KMS-11 (cell line): ENCODE measurements around the gene AOAH.

Experiments
- H2AFZ ChIP-seq: fragments of 200-600 bp; sonication (generic); 2 replicates; pipeline ENCODE4 v1.6.1; 2016; ENCODE audit warnings: antibody characterized with exemption, mixed run types, low read depth
- H3K27ac ChIP-seq: fragments of 200-600 bp; sonication (generic); 2 replicates; pipeline ENCODE4 v1.6.1; 2016; ENCODE audit warnings: mild to moderate bottlenecking, mixed run types
- H3K27me3 ChIP-seq: fragments of 200-600 bp; sonication (generic); 2 replicates; pipeline ENCODE4 v1.6.1; 2017; ENCODE audit warnings: mild to moderate bottlenecking, low read depth, mixed run types, moderate library complexity; ENCODE audit not compliant: insufficient read depth
- H3K36me3 ChIP-seq: fragments of 200-600 bp; sonication (generic); 2 replicates; pipeline ENCODE4 v1.6.1; 2017; ENCODE audit warnings: mild to moderate bottlenecking, mixed run types; ENCODE audit not compliant: insufficient read depth
- H3K4me1 ChIP-seq: fragments of 200-600 bp; sonication (generic); 2 replicates; pipeline ENCODE4 v1.6.1; 2016; ENCODE audit warnings: mild to moderate bottlenecking, low read depth, mixed run types; ENCODE audit not compliant: poor library complexity, severe bottlenecking
- H3K4me2 ChIP-seq: fragments of 200-600 bp; sonication (generic); 2 replicates; pipeline ENCODE4 v1.7.0; 2016; ENCODE audit warnings: mild to moderate bottlenecking, mixed run types
- H3K4me3 ChIP-seq: fragments of 200-600 bp; sonication (generic); IDR thresholded peaks from 2 replicates; pipeline ENCODE4 v1.6.1; 2017; ENCODE audit warnings: low read depth, low read length, mixed read lengths; ENCODE audit not compliant: insufficient read depth
- H3K79me2 ChIP-seq: fragments of 200-600 bp; sonication (generic); 2 replicates; pipeline ENCODE4 v1.6.1; 2016; ENCODE audit warnings: low read depth, mixed run types; ENCODE audit not compliant: insufficient read depth
- H3K9ac ChIP-seq: fragments of 200-600 bp; sonication (generic); 2 replicates; pipeline ENCODE4 v1.6.1; 2016; ENCODE audit warnings: mild to moderate bottlenecking, mixed run types
- H4K20me1 ChIP-seq: fragments of 200-600 bp; sonication (generic); 2 replicates; pipeline ENCODE4 v1.6.1; 2016; ENCODE audit warnings: mild to moderate bottlenecking, mixed run types; ENCODE audit not compliant: insufficient read depth
- CTCF ChIP-seq: fragments of 200-600 bp; sonication (generic); conservative IDR thresholded peaks from 2 replicates; pipeline ENCODE4 v1.6.1; 2017; ENCODE audit warnings: low read depth, mild to moderate bottlenecking, antibody characterized with exemption, low read length, moderate library complexity, mixed read lengths

Gene AOAH

DNA sequence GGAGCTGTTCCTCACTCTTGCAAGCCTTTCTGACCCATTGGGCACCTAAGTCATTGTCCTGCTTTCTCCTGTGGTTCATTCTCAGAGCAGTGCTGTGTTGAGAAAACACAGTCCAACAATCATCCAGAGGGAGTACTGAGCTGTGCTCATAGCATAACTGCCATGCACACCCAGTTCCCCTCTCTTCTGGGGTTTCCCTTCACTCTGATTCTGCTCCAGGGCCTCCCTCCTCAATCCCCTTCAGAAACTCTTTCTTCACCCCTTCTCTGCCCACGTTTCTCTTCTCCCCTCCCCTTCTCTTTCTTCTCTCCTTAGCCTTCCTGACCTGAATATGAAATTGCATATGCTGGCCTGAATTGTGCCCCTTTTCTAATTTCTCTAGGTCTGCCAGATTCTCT lies 155.8 kb downstream of the AOAH start:
- no peaks in the 10 kb centered on the region for H3K4me1 ChIP-seq
- H4K20me1 ChIP-seq: no peaks in the 10 kb centered on the region
- H3K27me3 ChIP-seq: no peaks in the 10 kb centered on the region
- no peak for TF ChIP-seq CTCF
- no peak overlapping the region for H3K9ac ChIP-seq
- H3K79me2 ChIP-seq: no peaks in the 10 kb centered on the region
- no peak overlapping the region for H2AFZ ChIP-seq
- no peak overlapping the region for H3K4me3 ChIP-seq
- no peaks in the 10 kb centered on the region for H3K36me3 ChIP-seq
- no peak overlapping the region for H3K4me2 ChIP-seq
- no peak overlapping the region for H3K27ac ChIP-seq

- no peak overlapping the region for H2AFZ ChIP-seq
- no peaks in the 10 kb centered on the region for H3K4me1 ChIP-seq
- no peaks in the 10 kb centered on the region for H4K20me1 ChIP-seq
- H3K27me3 ChIP-seq: no peaks in the 10 kb centered on the region
- H3K4me3 ChIP-seq: no peak overlapping the region
- H3K27ac ChIP-seq: no peak overlapping the region
- no peaks in the 10 kb centered on the region for H3K36me3 ChIP-seq
- H3K79me2 ChIP-seq: no peaks in the 10 kb centered on the region
- TF ChIP-seq CTCF: no peak
- no peak overlapping the region for H3K9ac ChIP-seq
- H3K4me2 ChIP-seq: no peak overlapping the region
Measured at GRCh38 chr7:36567699-36568451, 156.4 kb downstream of the AOAH start.

DNA sequence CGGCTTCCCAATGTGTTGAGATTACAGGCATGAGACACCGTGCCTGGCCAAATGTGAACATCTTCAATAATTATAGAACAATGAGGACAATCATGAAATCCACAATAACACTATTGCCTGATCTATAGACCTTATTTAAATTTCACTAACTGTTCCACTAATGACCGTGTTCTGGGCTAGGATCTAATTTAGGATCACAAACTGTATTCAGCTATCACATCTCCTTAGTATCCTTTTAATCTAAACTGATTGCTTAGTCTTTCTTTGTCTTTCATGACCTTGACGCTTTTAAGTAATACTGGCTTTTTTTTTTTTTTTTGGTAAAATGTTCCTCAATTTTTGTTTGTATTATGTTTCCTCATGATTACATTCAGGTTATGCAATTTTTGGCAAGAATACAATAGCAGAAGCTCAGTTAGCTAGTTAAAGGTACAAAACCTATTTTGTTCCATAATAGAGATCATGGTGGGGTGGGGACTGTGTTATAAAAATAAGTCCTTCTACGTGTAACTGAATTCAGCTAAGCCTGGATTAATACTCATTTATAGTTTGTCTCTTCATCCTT lies 158.4 kb downstream of the AOAH start:
- H3K4me3 ChIP-seq: no peak overlapping the region
- no peak overlapping the region for H3K4me2 ChIP-seq
- H3K27ac ChIP-seq: no peak overlapping the region
- H3K36me3 ChIP-seq: no peaks in the 10 kb centered on the region
- H4K20me1 ChIP-seq: no peaks in the 10 kb centered on the region
- no peak overlapping the region for H3K9ac ChIP-seq
- no peaks in the 10 kb centered on the region for H3K4me1 ChIP-seq
- H3K27me3 ChIP-seq: no peaks in the 10 kb centered on the region
- no peak overlapping the region for H2AFZ ChIP-seq
- TF ChIP-seq CTCF: no peak
- no peaks in the 10 kb centered on the region for H3K79me2 ChIP-seq

- no peak overlapping the region for H3K4me2 ChIP-seq
Measured at GRCh38 chr7:36564489-36564888, 159.8 kb downstream of the AOAH start.

More at GRCh38 chr7:36564489-36564888, 159.8 kb downstream of the AOAH start:
- Histone ChIP-seq H3K27me3 (no peaks in the 10 kb centered on the region), H4K20me1 (no peaks in the 10 kb centered on the region), H3K79me2 (no peaks in the 10 kb centered on the region), H3K27ac (no peak overlapping the region), H3K4me1 (no peaks in the 10 kb centered on the region), H3K4me3 (no peak overlapping the region), H2AFZ (no peak overlapping the region), H3K9ac (no peak overlapping the region), H3K36me3 (no peaks in the 10 kb centered on the region)
- TF ChIP-seq CTCF: no peak
